Fibroblast of skin of left quadriceps (primary cell): Measurements from ENCODE around the gene GLT1D1.
"Not testable (repeated sequence)": the region's sequence is repeated elsewhere in the genome, so short reads cannot be mapped to it uniquely, and the experiment has no call there.

Experiments used
- DNase-seq, 2 experiments: peaks; one replicate each; pipeline ENCODE4 v3.0.0-alpha.2; 2013; ENCODE audit warnings: low read depth in 2 of 2

GLT1D1 gene

DNA sequence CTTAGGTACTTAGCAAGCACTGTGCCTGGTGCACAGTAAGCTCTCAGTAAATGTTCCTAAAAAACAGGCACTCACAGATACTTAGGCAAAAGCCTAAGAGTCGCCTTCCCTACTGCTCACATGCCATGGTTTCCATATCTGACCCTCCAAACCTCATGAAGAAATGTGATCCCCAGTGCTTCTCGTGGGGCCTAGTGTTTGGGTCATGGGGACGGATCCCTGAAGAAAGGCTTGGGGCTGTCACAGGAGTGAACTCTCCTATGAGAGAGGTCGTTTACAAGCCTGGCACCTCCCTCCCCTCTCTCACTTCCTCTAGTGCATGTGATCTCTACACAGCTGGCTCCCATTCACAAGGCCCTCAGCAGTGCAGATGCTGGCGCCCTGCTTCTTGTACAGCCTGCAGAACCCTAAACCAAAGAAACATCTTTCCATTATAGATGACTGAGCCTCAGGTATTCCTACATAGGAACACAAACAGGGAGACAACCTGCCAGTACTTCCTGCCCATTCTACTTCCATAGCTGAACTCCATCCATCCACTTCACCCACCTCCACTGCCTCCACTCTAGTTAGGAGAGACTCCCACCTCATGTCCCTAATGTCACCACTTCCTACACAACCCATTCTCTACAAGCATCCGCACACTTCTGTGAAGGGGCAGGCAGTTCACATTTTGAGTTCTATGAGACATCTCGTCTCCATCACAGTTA lies 32.4 kb upstream of the GLT1D1 start:
- DNase-seq: no peak

DNA sequence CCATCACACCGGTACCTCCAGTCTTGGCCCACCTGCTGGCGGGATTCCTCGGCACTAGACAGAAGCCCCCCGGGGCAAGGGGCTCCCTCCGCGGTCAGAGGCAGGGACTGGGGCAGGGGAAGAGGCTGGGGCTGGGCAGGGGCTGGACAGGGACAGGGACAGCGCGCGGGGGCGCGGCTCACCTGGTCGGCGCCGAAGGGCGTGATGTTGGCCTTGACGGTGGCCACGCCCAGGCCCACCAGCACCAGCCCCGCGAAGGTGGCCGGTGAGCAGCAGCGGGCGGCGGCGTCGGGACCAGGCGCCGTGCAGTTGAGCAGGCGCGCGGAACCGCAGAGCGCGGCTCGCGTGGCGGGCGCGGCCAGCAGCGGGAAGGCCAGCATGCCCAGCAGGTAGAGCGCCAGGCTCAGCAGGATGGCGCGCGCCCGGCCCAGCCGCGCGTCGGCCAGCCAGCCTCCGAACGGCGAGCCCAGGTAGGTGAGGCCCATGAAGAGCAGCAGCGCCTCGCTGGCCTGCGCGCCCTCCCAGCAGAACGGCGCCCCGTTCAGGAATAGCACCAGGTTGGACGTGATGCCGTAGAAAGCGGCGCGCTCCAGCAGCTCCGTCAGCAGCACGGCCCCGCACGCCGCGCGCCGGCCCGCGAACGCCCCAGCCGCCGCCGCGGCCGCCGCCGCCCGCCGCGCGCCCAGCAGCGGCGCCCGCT lies 29.9 kb upstream of the GLT1D1 start:
- DNase-seq: no peak

DNA sequence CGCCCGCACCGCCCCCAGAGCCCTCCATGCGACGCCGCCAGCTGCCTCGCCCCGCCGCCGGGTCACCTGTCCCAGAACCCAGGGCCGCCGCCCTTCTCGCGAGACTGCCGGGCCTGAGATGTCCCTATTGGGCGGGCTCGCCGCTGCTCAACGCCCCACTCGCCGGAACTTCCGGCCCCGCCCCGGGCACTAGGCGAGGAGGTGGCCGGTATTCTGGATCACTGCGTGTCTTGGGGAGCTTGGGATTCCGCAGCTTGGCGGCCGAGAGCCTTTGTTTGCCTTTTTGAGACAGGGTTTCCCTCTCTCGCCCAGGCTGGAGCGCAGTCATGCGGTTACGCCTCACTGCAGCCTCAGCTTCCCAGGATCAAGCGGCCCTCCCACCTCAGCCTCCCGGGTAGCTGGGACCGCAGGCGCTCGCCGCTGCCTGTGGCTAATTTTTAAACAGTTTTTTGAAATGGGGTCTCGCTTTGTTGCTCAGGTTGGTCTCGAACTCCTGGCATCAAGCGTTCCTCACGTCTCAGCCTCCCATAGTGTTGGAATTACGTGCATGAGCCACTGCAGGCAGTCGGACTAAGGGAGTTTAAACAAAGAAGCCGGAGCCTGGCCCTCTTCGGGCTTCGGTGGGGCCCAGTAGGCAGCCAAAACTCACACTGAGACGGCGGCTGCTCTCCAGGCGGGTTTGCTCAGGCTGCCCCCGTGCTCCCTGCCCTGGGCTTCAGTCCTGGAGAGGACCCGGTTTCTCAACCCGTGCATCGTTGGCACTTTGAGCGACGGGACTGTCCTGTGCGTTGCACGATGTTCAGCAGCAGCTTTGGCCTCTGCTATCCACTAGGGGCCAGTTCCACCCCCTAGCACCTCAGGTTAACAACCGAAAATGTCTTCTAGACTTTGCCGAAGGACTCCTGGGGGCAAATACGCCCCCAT lies 29.1 kb upstream of the GLT1D1 start, which contains the start of gene SLC15A4:
Gene SLC15A4, minus strand, starts transcription at position 43 of the 924 bp plus-strand sequence. Its CDS starts 15 bp downstream, at position 28.
- peak; percentile 76 to 80 for DNase-seq

DNA sequence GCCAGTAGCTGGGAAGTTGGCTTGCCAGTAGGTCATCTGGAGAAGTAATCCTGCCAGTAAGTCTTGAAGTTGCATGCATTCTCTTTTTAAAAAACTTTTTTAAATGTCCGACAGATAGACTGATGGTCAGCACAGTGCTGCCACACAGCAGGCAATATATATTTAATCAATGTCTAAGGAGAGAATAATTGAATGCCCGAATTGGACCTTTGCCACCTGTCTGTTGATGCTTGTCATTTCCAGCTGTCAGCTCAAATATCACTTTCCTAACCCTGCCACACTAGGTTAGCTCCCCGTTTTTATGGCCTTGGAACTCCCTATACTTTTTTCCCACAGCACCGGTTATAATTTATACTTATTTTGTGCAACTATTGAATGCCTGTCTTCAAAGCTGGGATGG lies 27.4 kb upstream of the GLT1D1 start:
- no peak for DNase-seq

DNA sequence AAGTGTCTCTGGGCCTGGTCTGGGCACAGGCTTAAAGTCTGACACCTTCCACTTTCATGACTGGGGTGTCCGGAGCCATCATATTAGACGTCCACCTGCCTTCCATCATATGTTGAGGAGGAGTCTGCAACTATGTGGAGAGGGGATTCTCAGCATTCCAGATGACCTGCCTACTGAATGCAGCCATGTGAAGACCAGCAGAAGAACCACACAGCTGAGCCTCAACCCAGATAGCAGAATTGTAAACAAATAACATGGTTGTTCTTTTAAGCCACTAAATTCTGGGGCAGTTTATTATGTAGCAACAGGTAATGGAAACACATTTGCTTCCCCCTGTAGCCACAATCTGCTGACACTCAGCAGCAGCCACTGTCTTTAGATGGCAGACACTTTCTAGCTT lies 25.6 kb upstream of the GLT1D1 start:
- DNase-seq: no peak

DNA sequence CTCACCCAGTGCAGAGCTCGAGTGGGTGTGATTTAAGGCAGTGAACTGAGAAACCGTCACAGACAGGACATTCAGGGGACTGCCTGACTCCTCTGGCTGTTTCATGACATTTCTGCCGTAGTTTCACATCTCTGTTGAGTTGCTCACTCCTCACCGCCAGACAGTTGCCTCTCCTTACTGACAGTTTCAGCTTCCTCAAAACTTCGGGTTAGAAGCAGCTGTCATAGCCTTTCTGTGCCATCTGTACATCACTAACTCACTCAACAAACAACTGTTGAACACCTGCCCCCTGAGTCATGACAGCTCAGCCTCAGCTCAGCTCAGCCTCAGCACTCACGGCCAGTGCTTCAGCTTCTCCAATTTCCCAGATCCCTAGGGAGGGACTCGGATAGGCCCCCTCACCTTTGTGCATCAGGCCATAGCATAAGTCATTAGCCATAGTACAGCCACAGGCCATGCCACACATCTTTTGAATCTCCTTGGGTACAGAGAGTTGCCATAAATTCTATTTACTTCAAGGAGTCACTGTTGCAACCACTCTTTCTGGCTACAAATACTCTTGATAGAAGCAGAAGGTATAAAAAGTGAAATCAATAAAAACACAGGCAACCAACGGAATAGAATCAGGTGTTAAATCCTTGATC lies 23.3 kb upstream of the GLT1D1 start:
- no peak for DNase-seq

DNA sequence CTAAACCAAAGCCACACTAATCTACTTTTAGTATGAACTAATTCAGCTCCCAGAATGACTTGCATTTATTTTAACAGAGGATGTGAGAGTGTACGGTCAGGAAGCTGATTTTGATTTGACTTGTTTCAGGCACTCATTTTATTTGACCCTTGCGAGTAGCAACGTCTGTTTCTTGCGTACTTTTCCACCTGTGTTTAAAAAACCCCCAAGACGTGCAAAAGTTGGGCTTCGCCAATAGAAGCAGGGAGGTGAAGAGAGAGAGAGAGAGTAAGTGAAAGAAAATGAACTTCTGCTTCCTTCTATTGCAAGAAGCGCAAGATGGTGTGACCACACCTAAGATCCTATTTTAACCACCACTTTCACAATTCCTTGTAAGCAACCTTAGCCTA lies 22.8 kb upstream of the GLT1D1 start:
- DNase-seq: no peak

DNA sequence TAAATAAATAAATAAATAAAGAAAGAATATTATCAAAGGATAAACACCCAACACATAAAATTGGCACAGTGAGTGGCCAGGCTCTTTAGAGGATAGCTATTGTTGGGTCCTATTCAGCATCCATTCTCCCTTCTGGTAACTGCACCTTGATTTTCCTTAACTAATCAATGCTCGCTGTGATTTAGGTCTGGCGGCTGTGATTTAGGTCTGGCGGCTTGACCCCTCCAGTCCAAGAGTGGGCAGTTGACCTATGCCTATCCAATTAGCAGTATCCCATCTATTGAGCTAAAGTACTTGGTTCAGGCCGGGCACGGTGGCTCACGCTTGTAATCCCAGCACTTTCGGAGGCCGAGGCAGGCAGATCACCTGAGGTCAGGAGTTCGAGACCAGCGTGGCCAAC lies 19.9 kb upstream of the GLT1D1 start:
- no peak for DNase-seq

DNA sequence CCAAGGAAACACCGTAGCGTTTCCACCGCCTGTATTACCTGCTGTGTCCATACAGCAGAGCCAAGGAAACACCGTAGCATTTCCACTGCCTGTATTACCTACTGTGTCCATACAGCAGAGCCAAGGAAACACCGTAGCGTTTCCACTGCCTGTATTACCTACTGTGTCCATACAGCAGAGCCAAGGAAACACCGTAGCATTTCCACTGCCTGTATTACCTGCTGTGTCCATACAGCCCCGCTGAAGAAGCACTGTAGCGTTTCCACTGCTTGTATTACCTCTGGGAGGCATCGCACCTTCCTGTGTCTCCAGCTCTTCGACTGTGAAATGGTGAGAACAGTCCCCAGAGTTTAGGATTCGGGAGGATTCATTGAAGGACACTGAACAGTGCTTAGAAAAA lies 13.4 kb upstream of the GLT1D1 start:
- not testable (repeated sequence) for DNase-seq

DNA sequence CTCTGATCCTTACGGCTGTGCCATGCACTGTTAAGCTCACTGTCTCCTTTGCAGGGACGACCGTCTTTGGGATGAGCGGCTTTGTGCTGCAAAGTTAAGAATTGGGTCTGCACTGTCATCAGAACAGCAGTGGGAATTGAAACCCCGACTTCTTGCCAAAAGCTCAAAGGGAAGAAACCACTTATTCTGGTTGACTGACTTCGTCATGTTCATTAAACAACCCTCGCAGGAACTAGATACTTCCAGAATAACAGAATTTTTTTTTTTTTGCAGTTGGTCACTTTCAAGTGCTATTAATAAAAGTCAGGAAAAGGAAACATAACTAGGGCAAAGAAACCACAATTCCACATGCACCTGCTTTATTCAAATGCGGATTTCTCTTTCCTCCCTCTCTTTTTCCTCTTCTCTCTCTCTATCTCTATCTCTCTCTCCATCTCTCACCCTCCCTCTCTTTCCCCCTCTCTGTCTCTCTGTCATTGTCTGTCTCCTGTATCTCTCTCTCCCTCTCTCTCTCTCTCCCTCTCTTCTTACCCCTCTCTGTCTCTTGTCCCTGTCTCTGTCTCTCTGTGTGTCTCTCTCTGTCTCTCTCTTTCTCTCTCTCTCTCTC lies 12.3 kb upstream of the GLT1D1 start:
- no peak for DNase-seq

DNA sequence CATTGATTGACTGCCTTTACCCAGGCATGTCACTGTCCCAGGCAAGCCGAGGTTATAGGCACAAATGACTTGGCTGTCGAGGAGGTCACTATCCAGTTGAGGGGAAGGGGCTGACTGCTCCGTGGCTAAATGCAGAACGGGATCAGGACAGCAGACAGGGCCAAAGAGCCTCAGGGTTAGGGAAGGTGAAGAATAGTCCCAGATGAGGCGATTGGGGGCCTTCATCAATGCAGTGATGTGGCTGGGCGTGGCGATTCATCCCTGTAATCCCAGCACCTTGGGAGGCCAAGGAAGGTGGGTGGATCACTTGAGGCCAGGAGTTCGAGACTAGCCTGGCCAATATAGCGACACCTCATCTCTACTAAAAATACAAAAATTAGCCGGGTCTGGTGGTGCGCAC lies 10.7 kb upstream of the GLT1D1 start:
- DNase-seq: no peak

DNA sequence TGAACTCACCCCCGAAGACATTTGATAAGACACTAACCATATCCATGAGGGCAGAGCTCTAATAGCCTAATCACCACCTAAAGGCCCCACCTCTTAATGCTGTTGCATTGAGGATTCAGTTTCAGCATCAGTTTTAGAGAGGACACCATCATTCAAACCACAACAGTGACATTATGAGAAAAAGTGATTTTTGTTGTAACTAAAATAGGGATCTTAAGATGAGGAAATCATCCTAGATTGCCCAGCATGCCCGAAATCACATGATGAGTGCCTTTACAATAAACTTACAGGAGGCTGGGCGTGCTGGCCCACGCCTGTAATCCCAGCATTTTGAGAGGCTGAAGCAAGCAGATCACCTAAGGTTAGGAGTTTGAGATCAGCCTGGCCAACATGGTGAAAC lies 9.7 kb upstream of the GLT1D1 start:
- DNase-seq: no peak

DNA sequence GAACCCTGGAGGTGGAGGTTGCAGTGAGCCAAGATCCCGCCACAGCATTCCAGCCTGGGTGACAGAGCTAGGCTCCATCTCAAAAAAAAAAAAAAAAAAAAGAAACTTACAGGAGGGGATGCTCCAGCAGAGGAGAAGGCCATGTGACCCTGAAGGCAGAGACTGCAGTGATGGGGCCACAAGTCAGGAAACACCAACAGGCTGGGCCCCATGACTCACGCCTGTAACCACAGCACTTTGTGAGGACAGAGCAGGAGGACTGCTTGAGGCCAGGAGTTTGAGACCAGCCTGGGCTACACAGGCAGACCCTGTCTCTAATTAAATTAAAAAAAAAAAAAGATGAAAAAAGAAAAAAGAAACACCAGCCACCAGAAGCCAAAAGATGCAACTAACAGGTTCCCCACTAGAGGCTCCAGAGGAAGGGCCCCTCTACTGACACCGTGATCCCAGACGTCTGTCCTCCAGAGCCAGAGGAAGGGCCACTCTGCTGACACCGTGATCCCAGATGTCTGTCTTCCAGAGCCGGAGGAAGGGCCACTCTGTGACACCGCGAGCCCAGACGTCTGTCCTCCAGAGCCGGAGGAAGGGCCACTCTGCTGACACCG lies 9.1 kb upstream of the GLT1D1 start:
- DNase-seq: no peak

DNA sequence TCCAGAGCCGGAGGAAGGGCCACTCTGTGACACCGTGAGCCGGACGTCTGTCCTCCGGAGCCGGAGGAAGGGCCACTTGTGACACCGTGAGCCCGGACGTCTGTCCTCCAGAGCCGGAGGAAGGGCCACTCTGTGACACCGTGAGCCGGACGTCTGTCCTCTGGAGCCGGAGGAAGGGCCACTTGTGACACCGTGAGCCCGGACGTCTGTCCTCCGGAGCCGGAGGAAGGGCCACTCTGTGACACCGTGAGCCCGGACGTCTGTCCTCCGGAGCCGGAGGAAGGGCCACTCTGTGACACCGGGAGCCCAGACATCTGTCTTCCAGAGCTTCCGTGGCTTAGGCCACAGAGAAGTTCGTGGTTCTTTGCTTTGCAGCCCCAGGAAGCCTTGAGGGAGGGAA lies 6.6 kb upstream of the GLT1D1 start:
- DNase-seq: not testable (repeated sequence)

DNA sequence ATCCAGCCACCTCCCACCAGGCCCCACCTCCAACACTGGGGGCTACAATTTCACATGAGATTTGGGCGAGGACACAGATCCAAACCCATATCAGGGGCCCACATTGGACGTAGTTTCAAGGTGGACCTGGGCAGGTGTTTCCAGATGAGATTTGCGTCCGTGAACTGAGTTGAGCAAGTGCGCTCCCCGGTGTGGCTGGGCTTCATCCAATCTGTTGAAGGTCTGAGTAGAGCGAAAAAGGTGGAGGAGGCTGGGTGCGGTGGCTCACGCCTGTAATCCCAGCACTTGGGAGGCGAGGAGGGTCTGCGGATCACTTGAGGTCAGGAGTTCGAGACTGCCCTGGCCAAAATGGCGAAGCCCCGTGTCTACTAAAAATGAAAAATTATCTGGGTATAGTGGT lies 4.9 kb upstream of the GLT1D1 start:
- no peak for DNase-seq

DNA sequence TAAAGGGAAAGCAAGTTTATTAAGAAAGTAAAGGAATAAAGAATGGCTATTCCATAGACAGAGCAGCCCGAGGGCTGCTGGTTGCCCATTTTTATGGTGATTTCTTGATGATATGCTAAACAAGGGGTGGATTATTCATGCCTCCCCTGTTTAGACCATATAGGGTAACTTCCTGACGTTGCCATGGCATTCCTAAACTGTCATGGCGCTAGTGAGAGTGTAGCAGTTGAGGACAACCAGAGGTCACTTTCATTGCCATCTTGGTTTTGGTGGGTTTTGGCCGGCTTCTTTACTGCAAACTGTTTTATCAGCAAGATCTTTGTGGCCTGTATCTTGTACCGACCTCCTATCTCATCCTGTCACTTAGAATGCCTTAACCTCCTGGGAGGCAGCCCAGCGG lies 3.5 kb upstream of the GLT1D1 start:
- not testable (repeated sequence) for DNase-seq

DNA sequence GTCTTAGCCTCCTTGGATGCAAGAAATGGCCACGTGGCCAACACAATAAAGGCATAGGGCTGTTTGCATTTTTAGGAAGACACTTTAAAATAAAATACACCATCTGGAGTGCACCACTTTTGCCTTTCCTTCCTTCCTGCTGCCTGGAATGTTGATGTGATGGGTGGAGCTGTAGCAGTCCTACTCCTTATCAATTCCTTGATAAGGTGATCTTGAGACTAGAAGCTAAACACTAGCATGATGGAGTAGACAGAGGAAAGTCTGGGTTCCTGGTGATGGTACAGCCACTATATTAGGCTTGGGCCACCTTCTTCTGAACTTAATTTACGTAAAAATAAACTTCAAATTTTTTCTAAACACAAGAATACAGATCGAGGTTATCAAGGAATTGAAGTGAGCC lies 2.9 kb upstream of the GLT1D1 start:
- DNase-seq: no peak

DNA sequence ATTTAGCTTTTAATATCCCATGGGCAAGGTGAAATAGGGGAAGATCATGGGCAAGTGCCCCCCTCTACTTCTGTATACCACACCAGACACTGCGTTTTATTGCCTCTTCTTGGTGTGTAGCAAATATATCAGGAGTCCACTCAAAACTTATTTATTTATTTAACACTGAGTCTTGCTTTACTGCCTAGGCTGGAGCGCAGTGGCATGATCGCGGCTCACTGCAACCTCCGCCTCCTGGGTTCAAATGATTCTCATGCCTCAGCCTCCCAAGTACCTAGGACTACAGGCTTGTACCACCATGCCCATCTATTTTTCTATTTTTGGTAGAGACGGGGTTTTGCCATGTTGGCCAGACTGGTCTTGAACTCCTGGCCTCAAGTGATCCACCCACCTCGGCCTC lies 1.8 kb upstream of the GLT1D1 start:
- DNase-seq: not testable (repeated sequence)

DNA sequence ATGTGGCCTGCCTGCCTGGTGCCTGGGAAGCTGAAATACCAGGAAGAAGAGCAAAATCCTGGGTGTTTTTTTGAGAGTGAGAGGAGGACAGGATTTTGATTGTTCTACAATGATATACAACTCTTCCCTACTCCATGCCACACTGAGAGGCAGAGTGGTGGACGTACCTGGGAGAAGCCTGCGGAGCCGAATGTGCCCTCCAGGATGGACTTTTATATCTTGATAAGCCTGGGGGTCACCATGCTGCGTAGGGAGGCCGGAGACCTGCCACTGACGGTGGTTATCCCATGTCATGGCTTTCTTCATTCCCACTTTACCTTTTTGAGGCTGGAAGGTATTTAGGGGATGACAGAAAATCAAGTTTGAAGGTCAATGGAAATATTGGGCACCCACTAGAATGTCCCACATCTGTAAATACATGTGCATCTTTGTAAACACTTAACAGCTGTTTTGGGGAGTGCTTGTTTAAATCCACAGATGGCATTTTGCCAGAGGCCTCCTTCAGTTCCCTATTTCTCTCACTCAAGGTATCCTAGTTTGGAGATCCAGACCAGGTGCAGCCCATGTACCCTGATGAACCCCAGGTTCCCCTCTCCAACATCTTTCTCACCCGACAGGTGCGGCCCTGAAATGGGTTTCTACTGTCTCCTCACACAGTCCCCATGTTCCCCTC lies 1.1 kb upstream of the GLT1D1 start:
- DNase-seq: no peak

DNA sequence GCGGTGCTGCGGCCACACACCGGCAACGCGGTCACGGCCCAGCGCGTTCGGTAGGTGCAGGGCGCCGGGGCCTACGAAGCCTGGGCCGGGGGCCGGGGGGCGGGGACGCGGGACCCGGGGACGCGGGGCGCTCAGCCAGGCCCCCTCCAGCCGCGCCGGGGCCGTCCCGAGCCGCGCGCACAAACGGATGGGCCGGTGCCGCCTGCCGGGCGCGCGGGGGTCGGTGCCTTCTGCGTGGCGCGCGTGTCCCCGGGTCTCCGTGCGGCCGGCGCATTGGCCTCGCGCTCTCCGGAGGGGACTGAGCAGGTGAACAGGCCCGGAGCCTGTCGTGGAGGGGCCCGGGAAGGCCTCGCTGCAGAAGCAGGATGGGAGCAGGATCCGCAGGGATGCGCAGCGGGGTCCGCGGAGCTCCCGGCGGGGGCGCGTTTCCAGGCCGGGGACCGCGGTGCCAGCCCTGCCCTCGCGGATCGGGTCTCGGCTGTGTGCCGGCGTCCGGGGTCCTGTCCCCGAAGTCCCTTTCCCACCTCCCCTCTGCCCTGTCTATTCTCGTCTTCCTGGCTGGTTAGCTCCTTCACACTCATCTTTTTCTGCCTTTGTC lies 421 bp downstream of the GLT1D1 start:
- no peak for DNase-seq
